Measurements from ENCODE around the gene HLA-F.

Gene HLA-F

DNA sequence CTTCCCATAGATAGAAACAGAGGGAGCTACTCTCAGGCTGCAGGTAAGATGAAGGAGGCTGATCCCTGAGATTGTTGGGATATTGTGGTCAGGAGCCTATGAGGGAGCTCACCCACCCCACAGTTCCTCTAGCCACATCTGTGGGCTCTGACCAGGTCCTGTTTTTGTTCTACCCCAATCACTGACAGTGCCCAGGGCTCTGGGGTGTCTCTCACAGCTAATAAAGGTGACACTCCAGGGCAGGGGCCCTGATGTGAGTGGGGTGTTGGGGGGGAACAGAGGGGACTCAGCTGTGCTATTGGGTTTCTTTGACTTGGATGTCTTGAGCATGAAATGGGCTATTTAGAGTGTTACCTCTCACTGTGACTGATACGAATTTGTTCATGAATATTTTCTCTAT lies 2.8 kb downstream of the HLA-F start:
- Histone ChIP-seq H4K8ac (ENCODE audit: low read depth, low read length) (no peak overlapping the region), H4K91ac (ENCODE audit: low read depth, low read length) (no peak overlapping the region), H2BK5ac (ENCODE audit: low read depth, low read length, poor library complexity) (no peak overlapping the region), H3K4me3 (ENCODE audit: low read depth, low read length) (no peak overlapping the region), H3K27ac (ENCODE audit: low read depth, low read length) (no peak overlapping the region), H3K9me3 (ENCODE audit: insufficient read depth, low read depth, low read length) (no peaks in the 10 kb centered on the region), H3K18ac (ENCODE audit: low read length) (no peak overlapping the region), H3K4ac (ENCODE audit: low read depth, low read length) (no peak overlapping the region), H2BK12ac (ENCODE audit: low read length) (no peak overlapping the region), H3K4me1 (ENCODE audit: control insufficient read depth in 1 of 2, insufficient read depth in 2 of 2, low read length in 2 of 2) (peaks cover 5 to 6% of the 10 kb centered on the region in 2 experiments), H2BK120ac (ENCODE audit: insufficient read depth, low read length, poor library complexity) (no peak overlapping the region), H3K9ac (ENCODE audit: low read length) (no peak overlapping the region), H3K23ac (ENCODE audit: low read length) (no peak overlapping the region), H3K79me1 (ENCODE audit: low read length) (no peaks in the 10 kb centered on the region), H3K14ac (ENCODE audit: low read length) (no peak overlapping the region), H3K79me2 (ENCODE audit: control insufficient read depth, insufficient read depth, low read length, poor library complexity) (no peaks in the 10 kb centered on the region), H2AK5ac (ENCODE audit: low read length) (no peak overlapping the region), H3K4me2 (ENCODE audit: low read length) (no peak overlapping the region), H4K12ac (ENCODE audit: low read depth, low read length) (no peak overlapping the region), H3K27me3 (ENCODE audit: insufficient read depth, low read length) (peaks cover 27% of the 10 kb centered on the region), H2AFZ (ENCODE audit: insufficient read depth, low read length, poor library complexity) (no peak overlapping the region), H3K36me3 (ENCODE audit: control insufficient read depth in 1 of 2, insufficient read depth in 2 of 2, low read length in 2 of 2) (no peaks in the 10 kb centered on the region)
- WGBS (ENCODE audit: extremely low coverage, insufficient coverage, insufficient read length) = no CpG with 5 or more reads among the region's 1 CpG
- DNase-seq = no peak

DNA sequence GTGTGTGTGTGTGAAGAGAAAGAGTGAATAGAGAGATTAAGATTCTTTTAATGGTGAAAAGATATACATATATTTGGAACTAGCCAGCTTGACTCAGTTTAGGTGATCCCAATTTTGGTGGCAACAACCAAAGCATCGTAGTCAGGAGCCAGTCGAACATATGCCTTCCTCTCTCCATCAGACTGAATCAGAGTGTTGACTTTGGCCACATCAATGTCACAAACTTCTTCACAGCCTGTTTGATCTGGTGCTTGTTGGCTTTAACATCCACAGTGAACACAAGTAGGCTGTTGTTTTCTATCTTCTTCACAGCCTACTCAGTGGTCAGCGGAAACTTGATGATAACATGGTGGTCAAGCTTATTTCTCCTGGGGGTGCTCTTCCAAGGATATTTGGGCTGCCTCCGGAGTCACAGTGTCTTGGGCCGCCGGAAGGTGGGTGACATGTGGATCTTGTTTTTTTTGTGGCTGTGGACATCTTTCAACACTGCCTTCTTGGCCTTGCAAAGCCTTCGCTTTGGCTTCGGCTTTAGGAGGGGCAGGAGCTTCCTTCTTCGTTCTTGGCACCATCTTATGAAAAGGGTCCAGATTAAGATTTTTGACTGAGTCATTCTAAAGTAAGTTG lies 3.4 kb downstream of the HLA-F start:
- peaks cover 27% of the 10 kb centered on the region for H3K27me3 ChIP-seq (ENCODE audit: insufficient read depth, low read length)
- H3K9me3 ChIP-seq (ENCODE audit: insufficient read depth, low read depth, low read length) = no peaks in the 10 kb centered on the region
- H3K4ac ChIP-seq (ENCODE audit: low read depth, low read length) = no peak overlapping the region
- H3K4me2 ChIP-seq (ENCODE audit: low read length) = no peak overlapping the region
- no peak overlapping the region for H3K9ac ChIP-seq (ENCODE audit: low read length)
- no peak overlapping the region for H2BK120ac ChIP-seq (ENCODE audit: insufficient read depth, low read length, poor library complexity)
- H3K14ac ChIP-seq (ENCODE audit: low read length) = no peak overlapping the region
- H2AK5ac ChIP-seq (ENCODE audit: low read length) = no peak overlapping the region
- no peaks in the 10 kb centered on the region for H3K79me1 ChIP-seq (ENCODE audit: low read length)
- H3K18ac ChIP-seq (ENCODE audit: low read length) = no peak overlapping the region
- no peak overlapping the region for H3K4me3 ChIP-seq (ENCODE audit: low read depth, low read length)
- no peak overlapping the region for H3K27ac ChIP-seq (ENCODE audit: low read depth, low read length)
- no peak overlapping the region for H2AFZ ChIP-seq (ENCODE audit: insufficient read depth, low read length, poor library complexity)
- H4K91ac ChIP-seq (ENCODE audit: low read depth, low read length) = no peak overlapping the region
- H3K23ac ChIP-seq (ENCODE audit: low read length) = no peak overlapping the region
- H3K36me3 ChIP-seq (ENCODE audit: control insufficient read depth in 1 of 2, insufficient read depth in 2 of 2, low read length in 2 of 2) = no peaks in the 10 kb centered on the region
- no peak overlapping the region for H4K8ac ChIP-seq (ENCODE audit: low read depth, low read length)
- H3K79me2 ChIP-seq (ENCODE audit: control insufficient read depth, insufficient read depth, low read length, poor library complexity) = no peaks in the 10 kb centered on the region
- WGBS (ENCODE audit: extremely low coverage, insufficient coverage, insufficient read length) = no CpG with 5 or more reads among the region's 9 CpGs
- H3K4me1 ChIP-seq (ENCODE audit: control insufficient read depth in 1 of 2, insufficient read depth in 2 of 2, low read length in 2 of 2) = peaks cover 5 to 6% of the 10 kb centered on the region in 2 experiments
- H4K12ac ChIP-seq (ENCODE audit: low read depth, low read length) = no peak overlapping the region
- DNase-seq = no peak
- no peak overlapping the region for H2BK12ac ChIP-seq (ENCODE audit: low read length)
- H2BK5ac ChIP-seq (ENCODE audit: low read depth, low read length, poor library complexity) = no peak overlapping the region

DNA sequence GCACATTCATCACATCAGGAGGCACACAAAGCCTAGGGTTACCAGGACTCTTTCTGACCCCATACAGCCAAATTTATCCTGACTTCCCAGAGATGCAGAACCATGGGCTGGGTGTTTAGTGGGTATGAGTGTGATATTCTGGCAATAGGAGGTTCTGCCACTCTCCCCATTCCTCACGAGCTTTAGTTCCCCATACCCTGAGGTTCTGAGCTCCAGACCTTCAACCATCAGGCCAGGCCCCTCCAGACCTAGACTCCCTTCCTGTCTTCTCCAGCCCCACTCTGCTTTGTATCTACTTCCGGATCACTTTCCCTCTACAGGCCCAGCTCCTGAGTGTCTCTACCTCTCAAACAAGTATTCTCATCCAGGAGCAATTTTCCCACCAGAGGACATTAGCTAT lies 4.4 kb downstream of the HLA-F start:
- peaks cover 27% of the 10 kb centered on the region for H3K27me3 ChIP-seq (ENCODE audit: insufficient read depth, low read length)
- H3K36me3 ChIP-seq (ENCODE audit: control insufficient read depth in 1 of 2, insufficient read depth in 2 of 2, low read length in 2 of 2) = no peaks in the 10 kb centered on the region
- no peak overlapping the region for H2AFZ ChIP-seq (ENCODE audit: insufficient read depth, low read length, poor library complexity)
- no peak overlapping the region for H3K18ac ChIP-seq (ENCODE audit: low read length)
- no peak overlapping the region for H3K9ac ChIP-seq (ENCODE audit: low read length)
- H3K14ac ChIP-seq (ENCODE audit: low read length) = no peak overlapping the region
- no peak overlapping the region for H4K8ac ChIP-seq (ENCODE audit: low read depth, low read length)
- H3K9me3 ChIP-seq (ENCODE audit: insufficient read depth, low read depth, low read length) = no peaks in the 10 kb centered on the region
- WGBS (ENCODE audit: extremely low coverage, insufficient coverage, insufficient read length) = no CpG with 5 or more reads among the region's 2 CpGs
- H2AK5ac ChIP-seq (ENCODE audit: low read length) = no peak overlapping the region
- H2BK12ac ChIP-seq (ENCODE audit: low read length) = no peak overlapping the region
- no peak overlapping the region for H2BK5ac ChIP-seq (ENCODE audit: low read depth, low read length, poor library complexity)
- no peak overlapping the region for H4K91ac ChIP-seq (ENCODE audit: low read depth, low read length)
- H3K79me1 ChIP-seq (ENCODE audit: low read length) = no peaks in the 10 kb centered on the region
- DNase-seq = no peak
- no peaks in the 10 kb centered on the region for H3K79me2 ChIP-seq (ENCODE audit: control insufficient read depth, insufficient read depth, low read length, poor library complexity)
- no peak overlapping the region for H2BK120ac ChIP-seq (ENCODE audit: insufficient read depth, low read length, poor library complexity)
- peaks cover 5 to 6% of the 10 kb centered on the region in 2 experiments for H3K4me1 ChIP-seq (ENCODE audit: control insufficient read depth in 1 of 2, insufficient read depth in 2 of 2, low read length in 2 of 2)
- H3K23ac ChIP-seq (ENCODE audit: low read length) = no peak overlapping the region
- no peak overlapping the region for H3K4ac ChIP-seq (ENCODE audit: low read depth, low read length)
- H4K12ac ChIP-seq (ENCODE audit: low read depth, low read length) = no peak overlapping the region
- no peak overlapping the region for H3K27ac ChIP-seq (ENCODE audit: low read depth, low read length)
- H3K4me3 ChIP-seq (ENCODE audit: low read depth, low read length) = no peak overlapping the region
- no peak overlapping the region for H3K4me2 ChIP-seq (ENCODE audit: low read length)

DNA sequence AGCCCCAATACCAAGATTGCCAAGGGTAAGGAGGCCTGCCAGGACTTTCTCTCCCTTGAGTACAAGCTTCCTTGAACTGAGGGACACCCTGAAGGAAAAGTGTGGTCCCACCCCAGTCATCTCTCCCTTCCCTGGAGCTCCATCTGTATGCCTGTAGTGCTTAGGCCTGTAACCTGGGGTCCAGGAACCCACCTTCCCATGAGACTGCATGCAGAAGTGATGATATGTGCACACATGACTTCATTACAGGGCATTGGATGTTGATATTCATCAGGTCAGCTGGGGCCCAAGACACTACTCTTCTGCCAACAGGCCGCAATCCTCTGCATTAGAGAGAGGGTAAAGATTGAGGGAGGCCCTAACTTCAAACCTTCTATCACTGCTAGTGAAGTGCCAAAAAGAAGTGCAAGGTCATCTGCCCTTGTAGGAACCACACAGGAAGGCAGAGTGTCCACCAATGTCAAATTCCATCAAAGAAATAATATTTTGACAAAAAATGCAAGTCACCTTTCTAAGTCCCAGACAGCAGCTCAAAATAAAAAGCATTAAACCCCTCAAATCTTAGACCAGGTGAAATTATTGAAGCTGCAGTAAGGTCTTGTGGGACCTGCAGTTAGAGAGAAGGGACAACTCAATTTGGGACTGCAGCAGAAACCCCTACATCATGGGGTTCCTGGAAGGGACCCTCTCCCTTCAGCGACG lies 5.1 kb downstream of the HLA-F start:
- Histone ChIP-seq H2AK5ac (ENCODE audit: low read length) (no peak overlapping the region), H3K4me1 (ENCODE audit: control insufficient read depth in 1 of 2, insufficient read depth in 2 of 2, low read length in 2 of 2) (peaks cover 4 to 5% of the 10 kb centered on the region in 2 experiments), H3K79me2 (ENCODE audit: control insufficient read depth, insufficient read depth, low read length, poor library complexity) (no peaks in the 10 kb centered on the region), H2BK12ac (ENCODE audit: low read length) (no peak overlapping the region), H3K27ac (ENCODE audit: low read depth, low read length) (no peak overlapping the region), H3K23ac (ENCODE audit: low read length) (no peak overlapping the region), H4K8ac (ENCODE audit: low read depth, low read length) (no peak overlapping the region), H2AFZ (ENCODE audit: insufficient read depth, low read length, poor library complexity) (no peak overlapping the region), H3K18ac (ENCODE audit: low read length) (no peak overlapping the region), H3K27me3 (ENCODE audit: insufficient read depth, low read length) (peaks cover 21% of the 10 kb centered on the region), H2BK120ac (ENCODE audit: insufficient read depth, low read length, poor library complexity) (no peak overlapping the region), H3K4me3 (ENCODE audit: low read depth, low read length) (no peak overlapping the region), H3K4ac (ENCODE audit: low read depth, low read length) (no peak overlapping the region), H3K9me3 (ENCODE audit: insufficient read depth, low read depth, low read length) (no peaks in the 10 kb centered on the region), H2BK5ac (ENCODE audit: low read depth, low read length, poor library complexity) (no peak overlapping the region), H3K9ac (ENCODE audit: low read length) (no peak overlapping the region), H3K4me2 (ENCODE audit: low read length) (no peak overlapping the region), H4K12ac (ENCODE audit: low read depth, low read length) (no peak overlapping the region), H3K14ac (ENCODE audit: low read length) (no peak overlapping the region), H3K36me3 (ENCODE audit: control insufficient read depth in 1 of 2, insufficient read depth in 2 of 2, low read length in 2 of 2) (no peaks in the 10 kb centered on the region), H3K79me1 (ENCODE audit: low read length) (no peaks in the 10 kb centered on the region), H4K91ac (ENCODE audit: low read depth, low read length) (no peak overlapping the region)
- WGBS (ENCODE audit: extremely low coverage, insufficient coverage, insufficient read length) = no CpG with 5 or more reads among the region's 3 CpGs
- DNase-seq = no peak
